CD4-positive, alpha-beta T cell (primary cell): Measurements from ENCODE around the gene PLXNA1. TPM values are rescaled to one million over a fixed set of nuclear protein-coding genes. Genes with fewer than 3 reads are reported as not detected.

Experiments
- ATAC-seq: fragments of 200-7000 bp; cut with Tn5 transposase; one replicate; pipeline ENCODE4 v1.10.0; 2022; ENCODE audit warnings: mild to moderate bottlenecking; ENCODE audit not compliant: poor library complexity
- CTCF ChIA-PET: fragments of 350-600 bp; sonication (Branson Sonifier 250); formaldehyde crosslinking; loops from one replicate; lab custom pipeline; 2021; ENCODE audit warnings: antibody characterized with exemption, inconsistent platforms; lab: Charles Lee
- POLR2A ChIA-PET: fragments of 350-600 bp; sonication (Branson Sonifier 250); formaldehyde crosslinking; loops from one replicate; lab custom pipeline; 2021; ENCODE audit warnings: antibody characterized with exemption, inconsistent platforms; lab: Charles Lee
- DNase-seq, 14 experiments: peaks; one replicate each; pipeline ENCODE4 v3.0.0-alpha.2; 2013 to 2020; ENCODE audit warnings: mixed read lengths in 2 of 14
- H3K27ac ChIP-seq, 2 donors: one replicate each; pipeline versions ENCODE4 v1.5.1 to v1.7.0; 2013; ENCODE audit warnings: low read length in 2 of 2, low read depth in 1 of 2, mild to moderate bottlenecking in 1 of 2
- H3K27me3 ChIP-seq, 2 experiments: 1 replicate in 1 of 2; 2 replicates in 1 of 2; pipeline versions ENCODE4 v1.6.1 to v1.7.0; 2013; ENCODE audit warnings: low read length in 2 of 2, control low read depth in 1 of 2, mild to moderate bottlenecking in 1 of 2, moderate library complexity in 1 of 2; ENCODE audit not compliant: insufficient read depth in 2 of 2, control insufficient read depth in 1 of 2
- H3K36me3 ChIP-seq: one replicate; pipeline ENCODE4 v1.6.1; 2013; ENCODE audit warnings: low read length, control low read depth; ENCODE audit not compliant: insufficient read depth
- H3K4me1 ChIP-seq: one replicate; pipeline ENCODE4 v1.6.1; 2013; ENCODE audit warnings: low read length, control low read depth; ENCODE audit not compliant: insufficient read depth
- H3K4me3 ChIP-seq: one replicate; pipeline ENCODE4 v1.5.1; 2013; ENCODE audit warnings: mild to moderate bottlenecking, low read length, moderate library complexity
- H3K9me3 ChIP-seq, 2 experiments: 1 replicate in 1 of 2; 2 replicates in 1 of 2; pipeline versions ENCODE4 v1.6.1 to v1.7.0; 2013; ENCODE audit warnings: low read length in 2 of 2, mild to moderate bottlenecking in 2 of 2, control low read depth in 1 of 2, moderate library complexity in 1 of 2; ENCODE audit not compliant: control insufficient read depth in 1 of 2, insufficient read depth in 1 of 2
- H3K27ac Mint-ChIP-seq: one replicate; pipeline ENCODE4 v1.8.0; 2020; ENCODE audit warnings: mixed read lengths
- H3K27me3 Mint-ChIP-seq: one replicate; pipeline ENCODE4 v1.8.0; 2021; ENCODE audit warnings: mixed read lengths
- H3K36me3 Mint-ChIP-seq: one replicate; pipeline ENCODE4 v1.8.0; 2021; ENCODE audit warnings: low read depth, mixed read lengths
- H3K4me1 Mint-ChIP-seq: one replicate; pipeline ENCODE4 v1.8.0; 2021; ENCODE audit warnings: low read depth, mixed read lengths
- H3K4me3 Mint-ChIP-seq: one replicate; pipeline ENCODE4 v1.8.0; 2020; ENCODE audit warnings: mild to moderate bottlenecking, mixed read lengths
- H3K9me3 Mint-ChIP-seq: one replicate; pipeline ENCODE4 v1.8.0; 2020; ENCODE audit warnings: mixed read lengths
- intact Hi-C, 2 experiments: fragments of 100-400 bp; cut with DNase I in 1 of 2; cut with micrococcal nuclease in 1 of 2; formaldehyde crosslinking; loops; one replicate each; pipeline versions ENCODE4 v1.15.1 to v1.9.0; 2023 to 2025; cut with DNase I, micrococcal nuclease
- total RNA-seq, 174 experiments: library from RNA in 2 of 174; stranded (reverse) in 2 of 174; gene quantifications; one replicate each; pipeline ENCODE4 v1.2.3 and lab custom pipeline; 2021 to 2026
- TF ChIP-seq, protein P1 (sequence below): fragments of 200-600 bp; IDR thresholded peaks from one replicate; pipeline ENCODE4 v1.8.0; 2022; ENCODE audit warnings: antibody characterized with exemption, mild to moderate bottlenecking

The PLXNA1 gene
- total RNA-seq, 2 experiments from 2014 or later, result 9.8 to 10.6 TPM

DNA sequence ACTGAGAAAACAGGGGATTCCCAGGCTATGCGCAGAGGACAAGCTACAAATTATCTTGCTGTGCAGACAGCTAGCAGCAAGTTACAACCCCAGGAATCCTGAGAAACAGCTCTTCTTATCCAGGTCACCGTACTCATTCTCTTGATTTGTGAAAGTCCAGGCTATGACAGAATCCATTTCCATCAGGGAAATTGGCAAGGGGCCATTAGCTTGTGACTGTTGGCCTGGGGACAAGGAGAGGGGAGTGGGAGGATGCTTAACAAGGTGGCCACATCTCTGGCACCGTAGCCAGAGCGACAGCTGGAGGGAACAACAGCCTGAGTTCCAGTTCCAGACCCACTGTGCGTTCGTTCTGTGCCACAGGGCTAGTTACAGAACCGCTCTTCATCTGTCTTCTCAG lies 44.9 kb upstream of the PLXNA1 start:
- TF ChIP-seq, protein P1, sequence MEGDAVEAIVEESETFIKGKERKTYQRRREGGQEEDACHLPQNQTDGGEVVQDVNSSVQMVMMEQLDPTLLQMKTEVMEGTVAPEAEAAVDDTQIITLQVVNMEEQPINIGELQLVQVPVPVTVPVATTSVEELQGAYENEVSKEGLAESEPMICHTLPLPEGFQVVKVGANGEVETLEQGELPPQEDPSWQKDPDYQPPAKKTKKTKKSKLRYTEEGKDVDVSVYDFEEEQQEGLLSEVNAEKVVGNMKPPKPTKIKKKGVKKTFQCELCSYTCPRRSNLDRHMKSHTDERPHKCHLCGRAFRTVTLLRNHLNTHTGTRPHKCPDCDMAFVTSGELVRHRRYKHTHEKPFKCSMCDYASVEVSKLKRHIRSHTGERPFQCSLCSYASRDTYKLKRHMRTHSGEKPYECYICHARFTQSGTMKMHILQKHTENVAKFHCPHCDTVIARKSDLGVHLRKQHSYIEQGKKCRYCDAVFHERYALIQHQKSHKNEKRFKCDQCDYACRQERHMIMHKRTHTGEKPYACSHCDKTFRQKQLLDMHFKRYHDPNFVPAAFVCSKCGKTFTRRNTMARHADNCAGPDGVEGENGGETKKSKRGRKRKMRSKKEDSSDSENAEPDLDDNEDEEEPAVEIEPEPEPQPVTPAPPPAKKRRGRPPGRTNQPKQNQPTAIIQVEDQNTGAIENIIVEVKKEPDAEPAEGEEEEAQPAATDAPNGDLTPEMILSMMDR, result no peak
- no peaks in the 10 kb centered on the region for H3K36me3 Mint-ChIP-seq
- intact Hi-C loops, result no loop called here

DNA sequence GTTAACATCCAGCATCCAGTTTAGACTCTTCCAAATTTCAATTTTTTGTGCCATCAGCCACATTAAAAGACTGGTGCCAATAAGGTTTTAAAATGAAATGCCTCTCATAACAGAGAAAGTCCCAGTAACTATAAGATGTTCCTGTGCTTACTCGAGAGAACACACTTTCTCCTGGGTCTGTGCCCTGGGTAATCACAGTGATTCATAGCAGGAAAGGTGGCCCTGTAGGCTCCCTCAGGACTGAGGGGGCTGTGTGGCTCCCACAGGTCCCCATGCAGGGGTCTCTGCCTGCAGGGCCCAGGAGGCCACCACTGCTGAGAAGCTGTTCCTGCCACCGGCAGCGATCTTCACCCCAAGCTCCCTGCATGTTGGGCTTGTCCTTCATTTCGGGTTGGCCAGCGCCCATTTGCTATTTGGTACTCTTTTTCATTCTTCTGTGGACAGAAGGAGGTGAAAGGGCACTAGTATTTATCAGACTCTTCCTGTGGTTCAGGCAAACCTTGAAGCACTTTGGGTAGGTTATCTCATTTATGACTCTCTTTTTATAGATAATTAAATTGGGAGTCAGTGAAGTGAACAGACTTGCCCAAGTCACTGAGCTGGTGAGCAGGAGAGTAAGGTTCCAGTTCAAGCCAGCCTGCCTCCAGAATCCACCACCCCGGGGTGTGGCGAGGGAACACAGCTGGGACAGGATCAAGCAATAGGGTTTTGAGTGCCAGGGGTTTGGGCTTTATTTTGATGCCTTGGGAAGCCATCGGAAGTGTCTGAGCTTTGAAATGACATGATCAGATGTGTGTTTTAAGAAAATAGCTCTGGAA lies 44.2 kb upstream of the PLXNA1 start:
- Mint-ChIP-seq H3K27me3 (no peaks in the 10 kb centered on the region), H3K4me3 (no peak overlapping the region), H3K27ac (no peak overlapping the region), H3K4me1 (no peaks in the 10 kb centered on the region), H3K9me3 (no peaks in the 10 kb centered on the region), H3K36me3 (no peaks in the 10 kb centered on the region)
- DNase-seq (no peak), ATAC-seq (no peak)
- Histone ChIP-seq H3K4me1 (no peaks in the 10 kb centered on the region), H3K9me3 (no peaks in the 10 kb centered on the region), H3K4me3 (no peak overlapping the region), H3K27me3 (no peaks in the 10 kb centered on the region), H3K27ac (no peak overlapping the region), H3K36me3 (no peaks in the 10 kb centered on the region)
- ChIA-PET CTCF (no interaction called here), POLR2A (no interaction called here)
- intact Hi-C loops, result no loop called here
- TF ChIP-seq, protein P1, result no peak

More for the DNA sequence above, 44.9 kb upstream of the PLXNA1 start:
- Histone ChIP-seq H3K4me3 (no peak overlapping the region), H3K27me3 (no peaks in the 10 kb centered on the region), H3K36me3 (no peaks in the 10 kb centered on the region), H3K4me1 (no peaks in the 10 kb centered on the region), H3K27ac (no peak overlapping the region), H3K9me3 (no peaks in the 10 kb centered on the region)
- Mint-ChIP-seq H3K4me3 (no peak overlapping the region), H3K27ac (no peak overlapping the region), H3K4me1 (no peaks in the 10 kb centered on the region), H3K9me3 (no peaks in the 10 kb centered on the region), H3K27me3 (no peaks in the 10 kb centered on the region)
- DNase-seq (no peak), ATAC-seq (no peak)
- ChIA-PET CTCF (no interaction called here), POLR2A (no interaction called here)

- no peaks in the 10 kb centered on the region for H3K36me3 ChIP-seq
- no peak overlapping the region for H3K27ac ChIP-seq
- TF ChIP-seq, protein P1, result no peak
- ATAC-seq (no peak), DNase-seq (no peak)
- no peak overlapping the region for H3K4me3 Mint-ChIP-seq
- H3K4me3 ChIP-seq, result no peak overlapping the region
- intact Hi-C loops, result no loop called here
- no peaks in the 10 kb centered on the region for H3K36me3 Mint-ChIP-seq
- H3K4me1 Mint-ChIP-seq, result no peaks in the 10 kb centered on the region
- no peaks in the 10 kb centered on the region for H3K27me3 ChIP-seq
- no peaks in the 10 kb centered on the region for H3K9me3 ChIP-seq
- H3K9me3 Mint-ChIP-seq, result no peaks in the 10 kb centered on the region
- no peaks in the 10 kb centered on the region for H3K27me3 Mint-ChIP-seq
- ChIA-PET CTCF (no interaction called here), POLR2A (no interaction called here)
- no peaks in the 10 kb centered on the region for H3K4me1 ChIP-seq
- no peak overlapping the region for H3K27ac Mint-ChIP-seq
These were observed 43.6 kb upstream of the PLXNA1 start for GRCh38 chr3:126939338-126939718.
